ENCODE data around the gene MYOC. TPM values are rescaled to one million over a fixed set of nuclear protein-coding genes. Genes with fewer than 3 reads are reported as not detected.
"Not testable (repeated sequence)": the region's sequence is repeated elsewhere in the genome, so short reads cannot be mapped to it uniquely, and the experiment has no call there.

MYOC gene
- total RNA-seq, 1 experiment from 2014 or later, result not detected

GRCh38 chr1:171637928-171638576 lies 14.4 kb downstream of the MYOC start:
- no peaks in the 10 kb centered on the region for H3K9me3 ChIP-seq (replicated peaks)
- DNase-seq, result no peak
- H3K27me3 ChIP-seq, result no peaks in the 10 kb centered on the region
- H3K4me1 ChIP-seq, result no peaks in the 10 kb centered on the region
- H3K27ac ChIP-seq, result no peak overlapping the region
- H3K4me3 ChIP-seq, result no peak overlapping the region
- no peaks in the 10 kb centered on the region for H3K36me3 ChIP-seq

DNA sequence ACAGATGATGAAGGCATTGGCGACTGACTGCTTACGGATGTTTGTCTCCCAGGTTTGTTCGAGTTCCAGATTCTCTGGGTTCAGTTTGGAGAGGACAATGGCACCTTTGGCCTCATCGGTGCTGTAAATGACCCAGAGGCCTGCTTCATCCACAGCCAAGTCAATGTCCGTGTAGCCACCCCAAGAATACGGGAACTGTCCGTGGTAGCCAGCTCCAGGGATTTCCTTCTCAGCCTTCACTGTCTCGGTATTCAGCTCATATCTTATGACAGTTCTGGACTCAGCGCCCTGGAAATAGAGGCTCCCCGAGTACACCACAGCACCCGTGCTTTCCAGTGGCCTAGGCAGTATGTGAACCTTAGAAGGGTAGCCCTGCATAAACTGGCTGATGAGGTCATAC lies 16.3 kb downstream of the MYOC start:
- DNase-seq, result peak in 1 of 2 experiments; percentile 19
- no peaks in the 10 kb centered on the region for H3K36me3 ChIP-seq
- H3K27ac ChIP-seq, result no peak overlapping the region
- no peaks in the 10 kb centered on the region for H3K4me1 ChIP-seq
- H3K4me3 ChIP-seq, result no peak overlapping the region
- H3K9me3 ChIP-seq (replicated peaks), result no peaks in the 10 kb centered on the region
- H3K27me3 ChIP-seq, result no peaks in the 10 kb centered on the region

GRCh38 chr1:171635661-171636060 lies 16.8 kb downstream of the MYOC start:
- no peaks in the 10 kb centered on the region for H3K36me3 ChIP-seq
- DNase-seq, result no peak
- H3K27me3 ChIP-seq, result no peaks in the 10 kb centered on the region
- H3K27ac ChIP-seq, result no peak overlapping the region
- H3K4me3 ChIP-seq, result no peak overlapping the region
- no peaks in the 10 kb centered on the region for H3K4me1 ChIP-seq
- no peaks in the 10 kb centered on the region for H3K9me3 ChIP-seq (replicated peaks)

DNA sequence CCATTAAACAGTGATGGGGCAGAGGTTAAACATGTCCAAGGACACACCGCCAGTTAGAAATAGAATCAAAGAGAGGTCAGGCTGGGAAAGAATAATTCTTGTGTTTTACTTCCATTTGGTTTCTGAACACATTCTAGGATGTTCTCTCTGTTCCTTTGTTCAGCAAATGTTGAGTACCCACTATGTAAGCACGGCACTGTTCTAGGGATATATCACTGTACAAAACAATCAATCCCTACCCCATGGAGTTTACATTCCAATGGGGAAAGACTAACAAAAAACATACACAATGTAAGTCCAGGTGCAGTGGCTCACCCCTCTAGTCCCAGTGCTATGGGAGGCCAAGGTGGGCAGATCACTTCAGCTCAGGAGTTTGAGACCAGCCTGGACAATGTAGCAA lies 24.3 kb downstream of the MYOC start:
- Histone ChIP-seq H3K9me3 (replicated peaks) (no peaks in the 10 kb centered on the region), H3K27ac (no peak overlapping the region), H3K4me1 (no peaks in the 10 kb centered on the region), H3K27me3 (no peaks in the 10 kb centered on the region), H3K36me3 (no peaks in the 10 kb centered on the region), H3K4me3 (no peak overlapping the region)
- DNase-seq, result no peak

DNA sequence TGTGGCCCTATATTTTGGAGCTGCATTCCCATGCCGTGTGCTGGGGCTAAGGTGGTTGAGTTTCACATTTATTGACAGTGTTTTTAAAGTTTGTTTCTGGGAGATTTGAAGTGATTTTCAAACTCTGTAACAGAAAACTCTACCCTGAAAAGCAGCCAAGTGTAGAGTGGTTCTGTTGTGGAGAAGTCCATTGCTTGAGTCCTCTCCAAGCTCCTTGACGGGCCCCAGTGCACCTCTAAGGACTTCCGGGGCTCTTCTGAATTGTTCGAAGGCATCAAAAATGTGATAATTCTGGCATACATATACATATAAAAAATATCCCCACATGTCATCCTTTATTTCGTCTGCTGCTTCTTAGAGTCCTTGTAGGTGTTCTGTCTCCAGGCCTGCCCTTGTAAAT lies 25.5 kb downstream of the MYOC start:
- Histone ChIP-seq H3K27me3 (no peaks in the 10 kb centered on the region), H3K9me3 (replicated peaks) (no peaks in the 10 kb centered on the region), H3K36me3 (no peaks in the 10 kb centered on the region), H3K4me3 (no peak overlapping the region), H3K4me1 (no peaks in the 10 kb centered on the region), H3K27ac (no peak overlapping the region)
- DNase-seq, result no peak

DNA sequence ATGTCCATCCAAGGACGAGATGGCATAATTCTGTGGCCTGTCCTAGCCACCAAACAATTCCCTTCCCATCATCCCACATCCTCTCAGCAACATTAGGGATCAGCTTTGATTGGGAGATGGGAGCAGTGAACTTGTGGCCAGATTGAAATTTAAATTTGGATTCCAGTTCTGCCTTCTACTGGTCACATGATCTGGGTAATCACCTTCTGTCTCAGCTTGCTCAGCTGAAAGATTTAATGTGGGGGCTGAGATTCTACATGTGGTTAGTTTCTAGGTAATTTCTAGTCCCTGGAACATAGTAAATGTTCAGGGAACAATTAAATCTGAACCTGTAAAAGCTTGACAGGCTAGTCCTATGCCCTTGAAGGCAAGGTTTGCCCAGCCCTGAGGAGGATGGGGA lies 27.3 kb downstream of the MYOC start:
- Histone ChIP-seq H3K27me3 (no peaks in the 10 kb centered on the region), H3K36me3 (no peaks in the 10 kb centered on the region), H3K4me3 (no peak overlapping the region), H3K9me3 (replicated peaks) (no peaks in the 10 kb centered on the region), H3K27ac (no peak overlapping the region), H3K4me1 (no peaks in the 10 kb centered on the region)
- DNase-seq, result no peak

DNA sequence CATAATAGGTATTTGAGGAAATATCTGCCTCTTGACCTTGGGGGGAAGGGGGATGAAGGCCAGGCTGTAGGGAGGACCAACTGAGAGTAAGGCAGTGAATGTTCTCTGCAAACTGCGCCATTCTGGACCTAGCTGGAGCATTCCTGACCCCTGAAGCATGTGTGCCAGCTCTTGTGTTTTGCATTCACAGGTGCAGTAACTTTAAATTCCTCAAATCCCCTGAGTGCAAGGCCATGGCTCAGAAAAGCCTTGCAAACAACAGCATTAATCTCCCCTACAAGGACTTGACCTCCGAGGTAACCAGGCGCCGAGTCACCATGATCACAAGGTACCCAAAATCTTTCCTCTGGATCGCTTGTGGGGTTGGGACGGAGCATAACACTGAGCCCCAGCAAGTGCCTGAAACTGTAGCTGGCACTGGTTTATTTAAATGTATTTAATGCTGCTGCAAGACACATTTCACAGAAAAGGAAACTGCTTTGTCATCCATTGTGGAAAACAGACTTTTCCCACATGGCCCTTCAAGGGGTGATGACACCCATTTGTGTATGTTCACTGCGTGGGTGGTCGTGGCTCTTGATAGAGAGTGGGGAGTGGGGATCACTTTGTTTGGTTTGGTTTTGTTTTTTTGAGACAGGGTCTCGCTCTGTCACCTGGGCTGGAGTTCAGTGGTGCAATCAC lies 28.7 kb downstream of the MYOC start:
- no peak for DNase-seq
- no peak overlapping the region for H3K4me3 ChIP-seq
- H3K27me3 ChIP-seq, result no peaks in the 10 kb centered on the region
- no peak overlapping the region for H3K27ac ChIP-seq
- H3K4me1 ChIP-seq, result no peaks in the 10 kb centered on the region
- no peaks in the 10 kb centered on the region for H3K9me3 ChIP-seq (replicated peaks)
- H3K36me3 ChIP-seq, result no peaks in the 10 kb centered on the region

GRCh38 chr1:171622152-171622462 lies 30.4 kb downstream of the MYOC start, which contains the start of gene MYOCOS:
TSS of gene MYOCOS (plus strand) at chr1:171622243. CDS start at chr1:171623884, 1,641 bp downstream.
- DNase-seq, result no peak
- Histone ChIP-seq H3K9me3 (replicated peaks) (no peaks in the 10 kb centered on the region), H3K4me1 (no peaks in the 10 kb centered on the region), H3K27ac (no peak within 1 kb of the TSS), H3K4me3 (no peak within 1 kb of the TSS), H3K36me3 (no peaks in the 10 kb centered on the region), H3K27me3 (no peaks in the 10 kb centered on the region)

DNA sequence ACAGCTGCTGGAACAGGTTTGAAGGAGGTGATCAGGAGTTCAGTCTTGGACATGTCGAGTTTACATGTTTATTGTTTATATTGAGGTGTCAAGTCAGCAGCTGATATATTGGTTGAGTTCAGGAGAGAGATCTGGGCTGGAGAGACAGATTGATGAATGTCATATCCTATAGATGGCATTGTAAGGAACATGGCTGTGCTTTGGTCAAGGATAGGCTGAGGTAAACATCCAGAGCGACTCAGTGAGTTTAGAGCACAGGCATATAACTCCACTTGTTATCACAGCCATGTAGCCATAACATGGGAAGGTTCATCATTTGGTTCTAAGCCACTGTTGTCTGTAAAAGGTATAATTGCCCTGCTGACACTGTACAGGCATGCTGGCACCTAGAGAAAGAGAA lies 35.9 kb downstream of the MYOC start:
- Histone ChIP-seq H3K4me3 (no peak overlapping the region), H3K4me1 (no peaks in the 10 kb centered on the region), H3K27me3 (no peaks in the 10 kb centered on the region), H3K27ac (no peak overlapping the region), H3K9me3 (replicated peaks) (no peaks in the 10 kb centered on the region), H3K36me3 (no peaks in the 10 kb centered on the region)
- no peak for DNase-seq

DNA sequence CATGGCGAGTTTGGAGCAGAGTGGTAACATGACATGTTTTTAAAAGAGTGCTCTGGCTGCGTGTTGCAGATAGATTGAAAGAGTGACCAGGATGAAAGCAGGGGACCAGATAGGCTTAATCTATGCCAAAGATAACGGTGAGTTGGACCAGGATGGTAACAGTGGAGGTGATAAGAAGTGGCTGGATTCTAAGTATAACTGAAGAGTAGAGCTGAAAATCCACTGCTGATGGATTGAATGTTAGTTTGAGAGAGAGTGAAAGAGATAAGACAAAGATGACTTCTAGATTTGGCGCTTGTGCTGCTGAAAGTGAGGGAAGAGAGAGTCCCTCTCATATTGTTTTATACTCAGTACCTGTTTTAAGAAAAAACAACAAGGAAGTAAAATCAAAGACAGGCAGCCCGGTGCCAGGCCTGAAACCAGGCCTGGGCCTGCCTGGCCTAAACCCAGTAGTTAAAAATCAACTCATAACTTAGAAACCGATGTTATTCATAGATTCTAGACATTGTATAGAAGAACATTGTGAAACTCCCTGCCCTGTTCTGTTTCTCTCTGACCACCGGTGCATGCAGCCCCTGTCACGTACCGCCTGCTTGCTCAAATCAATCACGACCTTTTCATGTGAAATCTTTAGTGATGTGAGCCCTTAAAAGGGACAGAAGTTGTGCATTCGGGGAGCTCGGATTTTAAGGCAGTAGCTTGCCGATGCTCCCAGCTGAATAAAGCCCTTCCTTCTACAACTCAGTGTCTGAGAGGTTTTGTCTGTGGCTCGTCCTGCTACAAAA lies 37.2 kb downstream of the MYOC start:
- not testable (repeated sequence) for H3K4me3 ChIP-seq; H3K36me3 ChIP-seq; H3K9me3 ChIP-seq (replicated peaks); H3K27ac ChIP-seq; H3K4me1 ChIP-seq; DNase-seq; H3K27me3 ChIP-seq

DNA sequence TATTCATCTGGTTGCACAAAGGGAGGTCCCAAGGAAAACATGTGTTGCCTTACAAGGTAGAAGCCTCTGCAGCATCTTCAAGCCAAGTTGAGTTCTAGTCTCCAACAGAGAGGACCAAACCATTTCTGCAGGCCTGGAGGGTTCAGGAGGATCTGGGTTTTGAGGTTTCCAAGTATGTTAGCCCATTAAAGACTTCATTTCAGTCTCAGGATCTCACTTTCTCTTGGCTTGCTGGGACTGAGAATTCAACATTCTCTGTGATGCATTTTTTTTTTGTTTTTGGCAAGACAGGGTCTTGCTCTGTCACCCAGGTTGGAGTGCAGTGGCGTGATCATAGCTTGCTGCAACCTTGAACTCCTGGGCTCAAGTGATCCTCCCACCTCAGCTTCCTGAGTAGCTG lies 39.2 kb downstream of the MYOC start:
- Histone ChIP-seq H3K4me3 (no peak overlapping the region), H3K4me1 (no peaks in the 10 kb centered on the region), H3K27me3 (no peaks in the 10 kb centered on the region), H3K9me3 (replicated peaks) (no peaks in the 10 kb centered on the region), H3K27ac (no peak overlapping the region), H3K36me3 (no peaks in the 10 kb centered on the region)
- DNase-seq, result no peak

DNA sequence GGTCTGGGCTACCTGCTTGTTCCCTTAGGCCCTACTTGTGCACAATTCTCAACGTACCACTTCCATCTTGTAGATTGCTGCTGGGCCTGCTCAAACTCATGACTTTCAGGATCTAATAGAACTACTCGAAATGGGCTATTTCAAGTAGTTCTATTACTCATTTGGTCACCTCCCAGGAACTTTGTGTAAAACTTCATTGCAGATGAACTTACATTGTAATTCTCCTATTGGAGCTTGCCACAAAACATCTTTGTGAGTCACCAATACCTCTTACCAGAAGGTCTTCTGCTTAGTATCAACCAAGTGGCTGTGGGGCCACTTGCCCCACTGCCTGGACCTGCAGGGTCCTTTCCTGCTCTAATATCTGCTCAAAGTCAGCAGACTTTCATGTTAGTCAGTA lies 41.2 kb downstream of the MYOC start:
- Histone ChIP-seq H3K4me1 (no peaks in the 10 kb centered on the region), H3K9me3 (replicated peaks) (no peaks in the 10 kb centered on the region), H3K27ac (no peak overlapping the region), H3K4me3 (no peak overlapping the region), H3K27me3 (no peaks in the 10 kb centered on the region), H3K36me3 (no peaks in the 10 kb centered on the region)
- DNase-seq, result no peak

DNA sequence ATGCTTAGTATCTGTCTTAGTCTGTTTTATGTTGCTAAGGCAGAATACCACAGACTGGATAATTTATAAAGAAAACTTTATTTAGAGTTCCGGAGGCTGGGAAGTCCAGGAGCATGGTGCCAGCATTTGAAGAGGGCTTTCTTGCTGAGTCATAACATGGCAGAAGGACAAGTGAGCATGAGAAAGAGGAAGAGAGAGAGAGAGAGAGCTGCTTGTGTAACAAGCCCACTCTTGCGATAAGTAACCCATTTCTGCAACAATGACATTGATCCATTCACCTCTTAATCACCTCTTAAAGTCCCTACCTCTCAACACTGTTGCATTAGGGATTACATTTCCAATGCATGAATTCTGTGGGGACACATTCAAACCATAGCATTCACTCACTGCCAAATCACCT lies 42.1 kb downstream of the MYOC start:
- no peak for DNase-seq
- Histone ChIP-seq H3K4me3 (no peak overlapping the region), H3K27ac (no peak overlapping the region), H3K4me1 (no peaks in the 10 kb centered on the region), H3K27me3 (no peaks in the 10 kb centered on the region), H3K9me3 (replicated peaks) (no peaks in the 10 kb centered on the region), H3K36me3 (no peaks in the 10 kb centered on the region)

GRCh38 chr1:171606402-171606941 lies 46.0 kb downstream of the MYOC start:
- H3K27ac ChIP-seq, result no peak overlapping the region
- DNase-seq, result no peak
- no peak overlapping the region for H3K4me3 ChIP-seq
- H3K27me3 ChIP-seq, result no peaks in the 10 kb centered on the region
- H3K9me3 ChIP-seq (replicated peaks), result no peaks in the 10 kb centered on the region
- H3K4me1 ChIP-seq, result no peaks in the 10 kb centered on the region
- H3K36me3 ChIP-seq, result no peaks in the 10 kb centered on the region

DNA sequence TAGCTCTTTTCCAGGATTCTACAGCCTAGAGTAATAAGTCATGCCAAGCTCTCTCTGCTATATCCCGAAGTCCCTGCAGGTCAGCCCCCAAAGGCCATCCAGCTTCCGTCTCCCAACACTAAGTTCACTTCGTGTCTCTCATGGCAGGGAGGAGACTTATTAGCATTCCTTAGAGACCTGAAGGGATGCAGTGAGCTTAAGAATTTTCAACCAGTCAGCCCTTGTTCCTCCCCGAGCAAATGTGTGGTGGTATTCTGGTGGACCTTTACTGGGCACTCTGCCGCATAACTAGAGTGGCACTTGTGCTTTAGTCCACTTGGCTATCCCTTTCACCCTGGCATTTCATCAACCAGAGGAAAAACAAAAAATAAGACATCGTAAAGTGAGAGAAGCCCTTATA lies 49.4 kb downstream of the MYOC start:
- not testable (repeated sequence) for H3K36me3 ChIP-seq, H3K4me1 ChIP-seq, H3K27ac ChIP-seq

More for the DNA sequence above, 49.4 kb downstream of the MYOC start:
- not testable (repeated sequence) for DNase-seq; H3K4me3 ChIP-seq; H3K27me3 ChIP-seq; H3K9me3 ChIP-seq (replicated peaks)

All from SJCRH30 (cell line).